Left ventricle myocardium superior (tissue), 1 donor: ENCODE results near the gene ARPP21. TPM values are rescaled to one million over a fixed set of nuclear protein-coding genes. Genes with fewer than 3 reads are reported as not detected.

Experiments used
- ATAC-seq: fragments of 200-7000 bp; cut with Tn5 transposase; one replicate; pipeline ENCODE4 v1.9.1; 2020; ENCODE audit warnings: mild to moderate bottlenecking, moderate library complexity
- DNase-seq: peaks from one replicate; pipeline ENCODE4 v3.0.0-alpha.2; 2020
- intact Hi-C: fragments of 100-400 bp; cut with micrococcal nuclease; formaldehyde crosslinking; loops from one replicate; pipeline ENCODE4 v1.11.0; 2022
- total RNA-seq: library from RNA; stranded (reverse); fragmentation: NEBNext Ultra II Directional; extraction: Animal tissue kit (Norgen Biotek cat#: 25700); gene quantifications from one replicate; pipeline ENCODE4 v1.2.1, GENCODE V29; 2021
- donor health status: DM: no; HTN: yes; CAD: no; lungs with severe emphysema.

The ARPP21 gene
- total RNA-seq, 1 donor from 2014 or later, result not detected

GRCh38 chr3:35670408-35670965 lies 31.2 kb downstream of the ARPP21 start:
- intact Hi-C loops, result no loop called here
- no peak for ATAC-seq
- no peak for DNase-seq

- intact Hi-C loops, result no loop called here
- ATAC-seq (no peak), DNase-seq (no peak)
These were observed 32.2 kb downstream of the ARPP21 start for GRCh38 chr3:35671483-35671882.

GRCh38 chr3:35673017-35673416 lies 33.7 kb downstream of the ARPP21 start:
- intact Hi-C loops, result no loop called here
- DNase-seq, result no peak

GRCh38 chr3:35674451-35675109 lies 35.3 kb downstream of the ARPP21 start:
- intact Hi-C loops, result no loop called here
- DNase-seq, result no peak
- ATAC-seq, result no peak

More at GRCh38 chr3:35673017-35673416, 33.7 kb downstream of the ARPP21 start:
- ATAC-seq, result no peak

GRCh38 chr3:35675206-35675605 lies 35.9 kb downstream of the ARPP21 start:
- DNase-seq (no peak), ATAC-seq (no peak)
- intact Hi-C loops, result no loop called here

DNA sequence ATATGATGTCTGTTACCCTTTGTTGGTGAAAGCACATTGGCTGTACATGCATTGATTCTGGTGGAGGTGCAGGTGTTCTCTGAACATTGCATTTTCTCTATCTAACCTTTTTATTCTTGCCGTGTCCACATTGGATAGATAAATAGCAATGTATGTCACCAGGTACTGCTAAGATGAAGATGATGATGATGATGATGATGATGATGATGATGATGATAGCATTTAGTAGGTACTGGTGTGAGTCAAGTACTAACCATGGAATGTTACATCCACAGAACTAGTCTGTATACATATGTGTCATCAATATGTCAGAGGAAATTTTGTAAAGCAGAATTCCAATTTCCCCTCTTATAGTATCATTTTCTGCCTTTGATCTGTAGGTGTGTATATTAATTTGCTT lies 36.3 kb downstream of the ARPP21 start:
- intact Hi-C loops, result no loop called here
- ATAC-seq, result no peak
- DNase-seq, result no peak

DNA sequence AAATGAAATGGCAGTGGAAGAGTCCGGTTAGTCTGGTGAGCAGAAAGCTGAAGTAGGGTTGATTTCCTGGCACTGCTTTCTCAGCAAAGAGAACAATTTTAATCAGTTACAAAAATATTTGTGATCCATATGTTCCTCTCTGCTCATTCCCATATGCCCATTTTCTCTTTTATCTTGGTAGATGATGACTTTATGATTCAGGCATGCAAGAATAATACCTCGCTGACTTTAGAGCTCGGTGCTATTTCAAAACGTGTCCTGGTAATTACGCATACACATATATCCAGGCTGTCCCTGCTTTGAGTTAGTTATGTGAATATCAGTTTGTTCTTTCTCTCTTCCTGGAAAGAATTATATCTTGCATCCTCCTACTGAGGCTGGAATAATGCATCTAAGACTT lies 38.5 kb downstream of the ARPP21 start:
- intact Hi-C loops, result no loop called here
- ATAC-seq (no peak), DNase-seq (no peak)

DNA sequence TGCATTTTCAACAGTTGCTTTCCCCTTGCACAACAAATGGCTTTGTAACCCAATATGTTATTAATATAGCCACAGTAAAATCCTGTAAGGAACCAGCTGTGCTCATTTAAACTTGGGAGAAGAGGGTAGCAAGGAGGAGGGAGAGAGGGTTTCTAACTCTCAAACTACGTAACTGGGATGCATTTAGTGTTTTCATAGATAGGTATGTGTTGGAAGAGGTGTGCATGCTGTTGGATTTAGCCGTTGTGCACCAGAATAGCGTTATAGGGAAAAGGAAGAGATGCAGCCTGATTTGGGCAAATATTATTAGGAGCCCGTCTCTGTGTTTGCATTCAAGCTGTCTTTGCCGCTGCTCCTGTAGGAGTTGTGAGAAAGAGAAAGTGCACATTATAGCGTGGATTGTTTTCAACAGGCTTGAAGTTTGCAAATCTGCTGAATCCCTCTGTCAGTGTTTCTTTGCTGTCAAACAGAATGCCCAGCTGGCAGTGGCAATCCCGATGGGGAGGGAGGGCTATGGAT lies 39.4 kb downstream of the ARPP21 start:
- DNase-seq (no peak), ATAC-seq (no peak)
- intact Hi-C loops, result no loop called here

DNA sequence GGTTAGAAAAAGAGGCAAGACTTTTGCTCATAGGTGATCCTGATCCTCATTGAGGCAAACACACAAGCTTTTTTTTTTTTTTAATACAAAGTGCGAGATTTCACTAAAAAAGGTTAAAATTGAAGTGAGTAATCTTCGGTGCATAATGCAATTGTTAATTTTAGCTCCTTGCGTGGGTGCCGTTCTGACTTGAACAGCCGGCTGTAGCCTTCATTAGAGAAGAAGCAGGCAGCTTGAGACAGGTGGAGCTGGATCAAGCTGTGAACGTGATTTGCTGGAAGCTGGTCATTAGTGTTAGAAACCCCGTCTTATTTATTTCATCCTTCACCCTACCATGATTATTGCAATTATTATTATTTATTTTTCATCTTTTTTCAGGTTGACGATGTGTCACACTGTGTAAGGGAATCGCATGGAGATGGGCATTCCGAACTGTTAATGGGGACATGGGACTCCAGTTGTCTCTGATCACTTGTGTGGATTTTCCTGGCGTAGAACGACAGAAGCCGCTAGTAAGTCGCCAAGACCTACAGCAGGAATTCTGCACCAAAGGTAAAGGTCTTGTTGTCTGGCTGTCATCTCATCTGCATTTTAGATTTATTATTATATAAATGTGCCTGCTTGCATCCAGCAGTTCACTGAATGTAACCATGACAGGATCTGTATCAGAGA lies 40.2 kb downstream of the ARPP21 start:
- intact Hi-C loops, result no loop called here
- DNase-seq (no peak), ATAC-seq (no peak)

DNA sequence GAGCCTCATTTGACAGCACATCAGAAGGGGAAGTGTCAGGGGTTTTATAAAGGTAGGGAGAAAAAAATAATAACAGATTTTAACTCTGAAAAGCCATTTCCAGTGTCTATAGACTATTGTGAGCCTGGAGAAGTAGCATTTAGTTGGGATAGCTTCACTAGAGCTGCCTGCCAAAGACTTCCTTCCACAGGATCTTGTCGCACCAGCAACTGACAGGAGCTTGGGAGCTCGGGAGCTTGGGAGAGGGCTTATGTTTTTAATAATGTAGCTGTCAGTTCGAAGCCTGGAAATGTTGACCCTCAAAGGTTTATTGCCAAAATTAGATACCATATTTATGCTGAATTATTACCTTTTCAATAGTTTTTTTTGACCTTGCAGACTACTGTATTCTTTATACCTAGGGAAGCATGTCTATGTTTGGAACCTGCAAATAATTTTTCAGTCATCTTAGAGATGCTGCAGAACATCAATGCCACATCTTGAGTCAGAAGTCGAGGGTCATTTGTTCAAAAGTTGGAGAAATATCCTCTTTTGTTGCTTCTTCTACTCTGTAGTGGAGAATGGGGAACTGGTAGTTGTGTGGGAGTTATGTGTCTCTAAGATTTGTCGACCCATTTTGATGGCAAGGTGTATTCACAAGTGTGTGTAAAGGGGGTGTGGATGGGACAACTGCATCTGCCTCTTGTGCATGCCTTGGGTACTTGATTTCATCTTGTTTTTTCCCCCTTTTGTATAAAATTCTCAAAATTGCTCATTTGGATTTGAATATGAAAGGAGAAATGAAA lies 41.7 kb downstream of the ARPP21 start:
- DNase-seq (no peak), ATAC-seq (no peak)
- intact Hi-C loops, result no loop called here

GRCh38 chr3:35685153-35685552 lies 45.8 kb downstream of the ARPP21 start:
- DNase-seq (no peak), ATAC-seq (no peak)
- intact Hi-C loops, result no loop called here

GRCh38 chr3:35688826-35689225 lies 49.5 kb downstream of the ARPP21 start:
- intact Hi-C loops, result no loop called here
- DNase-seq, result no peak
- ATAC-seq, result no peak

GRCh38 chr3:35690271-35690670 lies 50.9 kb downstream of the ARPP21 start:
- DNase-seq, result no peak
- intact Hi-C loops, result no loop called here
- no peak for ATAC-seq

DNA sequence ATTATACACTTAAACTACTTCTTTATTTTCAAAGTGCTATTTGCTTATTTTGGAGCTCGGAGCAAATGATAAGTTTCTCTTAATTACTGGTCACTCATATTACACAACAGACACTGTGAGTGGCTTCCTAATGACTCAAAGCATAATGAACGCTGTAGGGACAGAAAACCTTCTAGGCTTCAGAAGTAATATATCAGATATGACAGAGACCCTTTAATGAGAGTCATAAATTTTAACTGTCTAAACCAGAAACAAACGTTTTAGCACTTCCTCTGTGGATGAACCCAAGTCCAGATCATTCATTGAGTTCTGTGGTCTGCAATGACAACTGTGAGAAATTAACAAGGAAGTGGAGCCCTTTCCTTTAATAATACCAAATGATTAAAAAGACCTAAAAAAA lies 66.6 kb downstream of the ARPP21 start:
- no peak for DNase-seq
- no peak for ATAC-seq
- intact Hi-C loops, result no loop called here

DNA sequence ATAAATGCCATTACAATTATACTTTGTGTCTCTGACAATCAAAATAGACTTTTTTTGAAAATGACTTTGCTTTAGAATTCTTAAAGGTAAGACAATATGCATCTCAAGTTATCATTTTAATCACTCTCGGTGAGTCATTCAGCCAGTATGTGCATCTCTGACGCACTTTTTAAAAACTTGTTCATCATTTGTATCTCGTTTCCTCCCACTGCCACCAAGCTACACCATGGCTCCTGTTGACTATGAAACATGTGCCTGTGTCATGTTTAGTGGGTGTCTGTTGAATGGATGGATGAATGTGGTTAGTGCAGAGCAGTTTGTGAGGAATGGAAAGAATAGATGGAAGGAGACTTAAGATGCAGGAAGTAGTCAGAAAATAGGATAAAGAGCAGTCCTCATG lies 68.6 kb downstream of the ARPP21 start:
- DNase-seq (no peak), ATAC-seq (no peak)
- intact Hi-C loops, result no loop called here

GRCh38 chr3:35708394-35709271 lies 69.3 kb downstream of the ARPP21 start:
- ATAC-seq (no peak), DNase-seq (no peak)
- intact Hi-C loops, result no loop called here

DNA sequence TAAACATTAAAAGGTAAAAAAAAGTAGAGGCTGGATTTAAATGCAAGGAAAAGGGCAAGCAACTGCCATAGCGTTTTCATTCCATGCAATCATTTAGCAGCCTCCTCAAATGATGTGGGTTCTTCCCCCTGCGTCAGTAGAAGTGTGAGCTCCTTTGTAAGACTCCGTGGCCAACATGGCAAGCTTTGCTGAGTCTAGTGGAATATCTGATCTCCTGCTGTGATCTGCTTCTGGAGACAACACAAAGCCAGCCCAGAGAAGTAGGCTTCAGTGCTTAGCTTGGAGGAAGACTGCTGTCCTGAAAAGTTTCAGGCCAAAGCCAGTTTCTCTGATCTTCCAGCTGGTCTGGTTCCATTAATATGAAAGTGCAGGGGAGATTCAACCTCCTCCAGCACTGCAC lies 70.4 kb downstream of the ARPP21 start:
- DNase-seq (no peak), ATAC-seq (no peak)
- intact Hi-C loops, result no loop called here

DNA sequence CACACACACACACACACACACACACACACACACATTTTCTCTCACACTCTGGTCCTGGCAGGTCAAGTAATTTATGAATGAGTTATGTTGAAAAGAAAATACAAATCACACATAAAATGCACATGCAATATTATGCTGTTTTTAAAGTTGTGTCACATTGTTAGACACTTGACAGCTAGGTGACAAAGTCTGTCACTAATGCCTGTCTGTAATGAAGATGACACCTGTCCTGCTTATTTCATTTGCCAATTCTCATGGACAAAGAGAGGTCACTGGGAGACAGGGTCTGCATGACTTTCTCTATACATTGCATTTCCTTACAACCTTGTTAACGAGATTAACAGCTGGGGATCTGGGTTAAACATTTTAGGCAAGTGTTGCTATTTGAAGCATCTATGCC lies 71.2 kb downstream of the ARPP21 start:
- ATAC-seq, result no peak
- intact Hi-C loops, result no loop called here
- DNase-seq, result no peak

DNA sequence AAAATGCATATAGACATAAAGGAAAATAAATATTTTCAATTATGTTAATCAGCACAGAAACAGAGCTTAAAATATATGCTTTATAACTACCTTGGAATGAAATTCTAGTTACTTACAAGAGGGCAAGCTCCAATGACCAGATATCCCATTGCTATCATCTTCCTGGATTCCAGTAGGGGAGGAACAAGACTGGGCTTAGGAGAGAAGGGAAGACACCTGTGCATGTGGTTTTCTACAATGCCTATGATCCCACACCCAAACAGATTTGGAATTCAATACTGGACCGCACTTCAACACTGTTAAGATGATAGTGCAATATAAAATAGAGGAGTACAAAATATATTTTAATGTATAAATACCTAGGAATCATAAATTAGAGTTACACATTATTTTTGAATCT lies 79.6 kb downstream of the ARPP21 start:
- no peak for ATAC-seq
- intact Hi-C loops, result no loop called here
- DNase-seq, result no peak
